ENCODE results near the gene LRRC61.
"Not testable (repeated sequence)": the region's sequence is repeated elsewhere in the genome, so short reads cannot be mapped to it uniquely, and the experiment has no call there.

The LRRC61 gene, protein sequence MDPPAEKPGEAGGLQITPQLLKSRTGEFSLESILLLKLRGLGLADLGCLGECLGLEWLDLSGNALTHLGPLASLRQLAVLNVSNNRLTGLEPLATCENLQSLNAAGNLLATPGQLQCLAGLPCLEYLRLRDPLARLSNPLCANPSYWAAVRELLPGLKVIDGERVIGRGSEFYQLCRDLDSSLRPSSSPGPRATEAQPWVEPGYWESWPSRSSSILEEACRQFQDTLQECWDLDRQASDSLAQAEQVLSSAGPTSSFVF

DNA sequence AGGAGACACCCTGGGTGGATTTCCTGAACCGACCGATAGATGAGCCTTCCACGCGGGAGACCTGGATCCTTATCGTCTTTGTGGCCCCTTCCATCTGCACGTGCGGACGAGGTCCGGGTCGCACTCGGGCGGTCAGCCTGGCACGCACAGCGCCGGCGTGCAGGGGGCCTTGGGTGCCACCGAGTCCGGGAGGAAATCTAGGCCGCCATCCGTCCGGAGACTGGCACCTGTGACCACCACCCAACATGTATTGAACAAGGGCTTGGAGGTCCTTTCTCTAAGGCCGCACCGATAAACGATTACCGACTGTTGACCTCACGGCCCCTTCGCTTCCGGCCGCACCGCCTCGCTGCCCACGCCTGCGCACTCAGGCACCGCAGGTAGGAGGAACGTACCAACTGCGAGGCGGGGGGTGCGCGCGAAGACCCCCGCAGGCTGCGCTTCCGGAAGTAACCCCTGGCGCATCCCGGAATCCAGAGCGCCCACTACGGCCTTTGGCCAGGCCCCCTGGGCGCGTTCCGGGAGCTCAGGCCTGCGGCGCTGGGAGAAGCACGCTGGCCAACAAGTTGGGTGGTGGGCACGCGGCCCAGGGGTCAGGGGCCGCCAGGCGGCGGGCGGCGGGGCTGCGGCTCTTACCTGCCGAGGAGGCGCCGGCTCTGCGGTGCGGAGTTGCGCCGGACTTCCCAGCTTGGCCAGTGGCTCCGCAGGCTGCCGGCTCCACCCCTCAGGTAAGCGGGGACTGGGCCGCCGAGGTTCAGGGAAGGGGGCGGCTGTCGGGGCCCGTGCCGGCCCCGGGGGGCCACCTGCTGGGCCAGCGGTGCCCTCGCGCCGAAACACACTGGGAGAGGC, at the start of gene LRRC61, which contains the start of gene ACTR3C:
Gene LRRC61 (plus strand): TSS at position 523 of the 849 bp plus-strand sequence. CDS start 13,507 bp downstream, outside the sequence.
Gene ACTR3C (minus strand): TSS at position 713 of the 849 bp plus-strand sequence. CDS start 28,249 bp downstream, outside the sequence.
- peak; percentile 31 for DNase-seq

DNA sequence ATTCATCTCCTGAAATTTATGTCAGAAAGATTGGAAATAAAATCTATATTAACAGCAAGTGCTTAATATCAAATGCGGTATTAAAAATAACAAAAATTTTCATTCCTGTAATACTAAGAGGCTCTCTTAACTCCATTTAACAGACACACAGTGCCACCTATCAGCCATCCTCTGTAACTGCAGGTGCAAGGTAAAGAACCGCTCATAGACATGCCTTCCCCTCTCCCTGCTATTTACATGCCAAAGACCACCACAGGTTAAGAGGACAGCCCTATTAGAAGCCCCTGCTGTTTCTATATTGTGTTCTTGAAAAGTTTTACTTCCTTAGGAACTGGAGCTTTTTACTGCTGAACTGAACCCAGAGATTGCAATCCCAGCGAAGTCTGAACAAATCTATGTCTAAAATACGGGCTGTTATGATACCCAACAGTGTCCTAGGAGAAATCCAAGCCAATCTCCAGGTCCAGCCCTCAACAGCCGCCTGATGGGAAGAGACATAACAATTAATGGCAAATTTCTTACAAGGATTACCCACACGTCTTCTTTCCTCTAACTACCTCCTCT, 46.9 kb upstream of the LRRC61 start:
- DNase-seq: peak; percentile 4

DNA sequence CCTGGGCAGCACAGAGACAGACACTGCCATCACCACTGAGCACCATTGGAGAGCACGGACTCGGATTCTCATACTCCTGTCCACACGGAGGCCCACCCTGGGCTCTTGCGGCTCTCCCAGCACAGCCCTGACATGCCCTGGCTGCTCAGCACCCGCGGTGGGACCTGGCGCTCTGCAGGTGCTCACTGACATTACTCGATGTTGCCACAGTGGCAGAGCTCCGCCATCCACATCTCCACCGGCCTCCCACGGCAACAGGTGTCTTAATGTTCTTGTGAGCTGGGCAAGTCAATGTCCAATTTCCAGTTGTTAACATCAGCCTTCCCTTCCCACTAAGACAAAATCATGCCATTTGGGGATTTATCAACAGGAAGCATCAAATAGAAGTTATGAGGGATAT, 44.8 kb upstream of the LRRC61 start:
- not testable (repeated sequence) for DNase-seq

DNA sequence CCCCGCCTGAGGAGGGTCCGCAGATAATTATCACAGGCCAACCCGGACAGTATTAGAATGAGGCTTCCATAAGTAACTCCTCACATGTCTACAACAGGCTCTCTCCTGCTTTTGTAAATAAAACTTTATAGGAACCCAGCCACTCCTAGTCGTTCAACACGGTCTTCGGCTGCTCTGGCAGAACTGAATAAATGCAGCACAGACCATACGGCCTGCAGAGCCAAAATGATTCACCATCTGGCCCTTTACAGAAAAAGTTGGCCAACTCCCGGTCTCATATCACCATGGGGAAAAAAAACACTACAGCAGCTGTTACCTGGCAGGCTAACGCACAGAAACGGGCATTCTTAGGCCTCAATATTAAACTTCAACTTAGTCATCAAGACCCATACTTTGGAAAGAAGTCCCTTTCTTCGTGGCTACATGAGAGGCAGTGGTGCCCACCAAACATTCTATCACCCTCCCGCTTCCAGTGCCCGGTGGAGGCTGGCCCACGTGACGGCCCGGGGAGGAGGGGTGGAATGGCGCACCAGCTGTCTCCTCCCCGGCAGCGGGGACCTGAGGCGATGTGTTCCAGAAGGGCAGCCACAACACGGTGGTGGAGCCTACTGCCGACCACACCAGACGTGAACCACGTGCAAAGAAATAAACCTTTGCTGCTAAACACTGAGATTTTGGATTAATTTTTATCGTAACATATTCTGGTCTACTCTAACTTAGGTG, 41.3 kb upstream of the LRRC61 start:
- not testable (repeated sequence) for DNase-seq

DNA sequence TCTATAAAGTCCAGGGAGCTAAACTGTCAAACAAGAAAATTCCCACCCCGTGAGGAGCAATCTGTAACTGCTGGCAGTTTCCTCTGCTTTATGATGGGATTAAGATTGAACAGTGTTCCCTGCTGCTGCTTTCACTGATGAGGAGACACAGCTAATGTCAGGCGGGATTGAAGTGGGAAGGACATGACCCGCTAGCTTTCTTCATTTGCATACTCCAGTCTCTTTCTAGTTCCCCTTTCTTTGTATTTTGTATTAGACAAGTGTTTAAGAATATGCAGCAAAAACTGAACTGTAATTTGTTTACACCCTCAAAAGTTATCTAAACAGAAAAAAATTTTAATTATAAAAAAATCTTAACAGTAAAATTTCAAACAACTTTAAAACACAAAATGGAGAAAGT, 40.0 kb upstream of the LRRC61 start:
- not testable (repeated sequence) for DNase-seq

DNA sequence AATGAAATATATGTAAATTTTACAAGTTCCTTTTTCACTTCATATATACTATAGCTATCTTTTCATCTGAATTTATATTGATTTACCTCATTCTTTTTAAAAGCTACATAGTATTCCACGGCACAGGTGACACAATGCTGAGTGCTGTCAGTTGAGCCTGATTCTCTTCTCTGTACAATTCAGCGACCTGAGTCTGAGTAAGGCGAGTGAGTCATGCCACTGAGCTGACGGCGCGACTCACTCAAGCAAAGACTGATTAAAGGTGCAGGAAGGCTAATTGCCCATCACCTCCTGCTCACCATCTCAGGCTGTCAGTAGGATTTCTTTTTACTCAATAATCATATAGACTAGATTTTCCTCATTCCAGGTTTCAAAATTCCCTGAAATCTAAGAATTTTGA, 39.5 kb upstream of the LRRC61 start:
- not testable (repeated sequence) for DNase-seq

DNA sequence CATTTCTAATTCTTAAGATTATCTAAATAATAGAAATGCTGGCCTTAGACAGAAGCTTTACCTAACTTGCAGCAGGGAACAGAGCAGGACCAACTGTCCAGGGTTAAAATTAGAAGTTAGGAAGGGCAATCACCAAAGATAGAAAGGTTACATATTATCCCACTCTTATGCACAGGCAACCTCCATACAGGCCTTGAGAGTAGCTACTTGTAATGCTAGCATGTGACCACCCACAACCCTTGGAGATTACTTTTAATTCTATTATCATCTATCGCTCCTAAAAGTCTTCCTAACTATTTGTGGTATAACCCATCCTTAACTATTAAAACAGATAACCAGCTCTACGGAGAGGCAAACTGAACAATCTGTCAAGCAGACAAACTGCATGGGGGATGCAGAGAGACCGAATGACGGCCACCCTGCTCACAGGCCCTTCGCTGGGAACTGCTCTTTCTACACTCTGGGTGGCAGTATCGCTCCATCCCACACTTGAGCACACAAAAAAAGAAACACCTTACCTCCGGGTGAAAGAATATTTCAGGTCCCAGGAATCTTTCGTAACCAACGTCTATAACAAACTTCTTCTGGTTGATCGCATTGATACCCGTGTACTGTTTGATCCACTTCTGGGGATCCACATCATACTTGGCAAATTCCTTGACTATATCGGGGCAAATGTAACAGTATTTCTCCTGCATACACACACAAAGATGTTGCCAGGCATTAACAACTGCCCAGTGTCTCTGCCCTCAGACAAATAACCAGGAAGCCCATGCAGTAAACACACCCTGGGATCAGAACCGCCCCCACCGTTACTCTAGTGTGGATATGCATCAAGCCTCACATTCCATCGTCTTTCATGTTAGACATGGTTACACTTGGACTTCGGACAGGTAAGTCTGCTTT, 37.1 kb upstream of the LRRC61 start:
- DNase-seq: not testable (repeated sequence)

DNA sequence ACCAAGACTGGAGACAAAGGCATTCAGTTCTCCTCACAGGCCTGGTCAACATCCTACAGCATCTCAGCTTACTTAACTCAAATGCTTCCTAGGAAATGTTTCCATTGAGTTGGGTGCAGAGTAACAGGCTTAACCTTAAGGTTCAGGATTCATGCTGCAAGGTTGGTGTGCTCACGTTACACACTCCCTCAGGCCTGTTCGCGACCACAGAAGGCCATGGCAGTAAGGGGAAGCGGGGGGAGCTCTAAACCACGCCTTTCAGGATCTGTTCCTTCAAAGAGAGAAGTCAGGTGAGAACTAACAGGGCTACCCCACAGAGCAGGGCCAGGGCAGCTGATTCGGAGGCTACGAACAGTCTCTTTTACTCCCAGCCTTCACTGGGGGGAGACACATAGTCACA, 35.3 kb upstream of the LRRC61 start:
- DNase-seq: not testable (repeated sequence)

DNA sequence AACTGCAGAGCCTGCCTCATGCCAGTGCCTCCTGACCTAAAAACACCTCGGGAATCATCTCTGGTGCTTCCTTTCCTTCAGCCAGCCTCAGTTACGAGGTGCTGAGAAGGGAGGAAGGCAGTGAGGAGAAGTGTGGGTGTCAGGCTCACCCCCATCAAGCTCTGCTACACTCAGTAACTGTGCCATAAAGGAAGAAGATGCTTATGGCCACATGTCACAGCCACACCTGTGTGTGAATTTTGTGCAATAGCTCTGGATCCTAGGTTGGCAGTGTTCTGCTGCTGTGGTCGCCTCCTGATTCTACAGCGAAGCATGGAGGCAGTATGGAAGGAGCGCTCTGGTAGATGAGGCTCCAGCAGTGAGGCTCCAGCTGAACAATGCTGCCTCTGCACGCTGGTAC, 34.3 kb upstream of the LRRC61 start:
- DNase-seq: not testable (repeated sequence)

DNA sequence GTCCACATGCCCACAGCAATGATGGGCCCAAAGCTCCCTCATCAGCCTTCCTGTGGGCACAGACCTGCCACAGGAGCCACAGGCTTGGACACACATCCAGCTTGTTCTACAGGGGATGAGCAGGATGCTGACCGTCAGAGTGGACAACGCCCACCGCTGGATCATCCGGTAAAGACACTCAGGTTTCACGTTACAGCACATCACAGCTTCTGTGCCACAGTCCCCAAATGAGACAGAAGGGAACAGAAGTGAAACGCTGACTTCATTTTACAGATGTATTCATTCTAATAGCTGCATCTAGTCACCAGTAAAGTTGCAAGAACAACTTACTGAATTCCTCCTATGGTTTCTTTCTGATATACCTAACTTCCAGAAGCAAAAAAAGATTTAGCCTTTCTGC, 32.8 kb upstream of the LRRC61 start:
- not testable (repeated sequence) for DNase-seq

DNA sequence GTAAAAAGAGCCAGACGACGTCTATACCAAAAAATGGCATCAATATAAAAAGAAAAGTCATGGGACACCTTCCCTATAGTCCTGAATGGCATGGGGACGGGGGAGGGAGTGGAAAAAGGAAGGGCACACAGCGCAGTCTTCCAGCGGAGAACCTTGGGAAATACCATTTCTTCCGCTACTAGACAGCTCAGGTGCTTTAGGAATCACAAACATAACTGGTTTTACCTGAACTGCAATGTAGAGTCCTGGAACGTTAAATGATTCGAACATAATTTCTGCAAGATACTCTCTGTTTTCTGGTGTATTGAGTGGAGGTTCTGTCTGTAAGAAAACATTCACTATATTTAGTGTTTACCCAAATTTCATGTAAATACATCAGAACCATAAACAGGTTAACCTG, 28.1 kb upstream of the LRRC61 start:
- not testable (repeated sequence) for DNase-seq

DNA sequence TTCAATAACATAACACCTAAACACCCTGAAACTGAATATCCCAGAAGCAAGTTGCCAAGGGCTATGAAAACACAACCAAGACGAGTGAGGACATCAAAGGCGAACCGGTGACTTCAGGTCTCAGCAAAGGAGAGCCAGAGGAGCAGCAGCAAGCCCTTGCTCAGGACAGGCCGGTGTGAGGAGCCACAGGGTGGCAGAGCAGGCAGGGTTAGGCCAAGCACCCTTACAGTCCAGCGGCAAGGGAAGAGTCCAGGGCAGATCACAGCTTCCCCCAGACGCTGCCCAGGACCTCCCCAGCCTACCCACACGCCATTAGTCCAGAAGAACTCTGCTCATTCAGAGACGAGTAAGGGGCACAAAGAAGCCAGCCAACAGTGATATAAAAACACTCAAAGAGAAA, 27.5 kb upstream of the LRRC61 start:
- not testable (repeated sequence) for DNase-seq

DNA sequence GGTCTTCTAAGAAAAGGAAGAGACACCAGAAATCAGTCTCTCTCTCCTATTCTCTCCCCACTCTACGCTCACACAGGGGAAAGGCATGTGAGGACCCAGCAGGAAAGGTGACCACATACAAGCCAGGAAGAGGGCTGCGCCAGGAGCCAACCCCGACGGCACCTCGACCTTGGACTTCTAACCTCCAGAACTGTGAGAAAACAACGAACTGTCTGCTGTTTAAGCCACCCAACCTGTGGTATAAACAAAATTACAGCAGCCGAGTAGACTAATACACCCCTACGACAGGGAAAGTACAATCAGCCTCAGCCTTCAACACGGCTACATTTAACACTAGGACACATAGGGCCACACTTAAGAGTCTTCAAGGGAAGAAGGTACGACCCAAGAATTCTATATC, 26.4 kb upstream of the LRRC61 start:
- not testable (repeated sequence) for DNase-seq

DNA sequence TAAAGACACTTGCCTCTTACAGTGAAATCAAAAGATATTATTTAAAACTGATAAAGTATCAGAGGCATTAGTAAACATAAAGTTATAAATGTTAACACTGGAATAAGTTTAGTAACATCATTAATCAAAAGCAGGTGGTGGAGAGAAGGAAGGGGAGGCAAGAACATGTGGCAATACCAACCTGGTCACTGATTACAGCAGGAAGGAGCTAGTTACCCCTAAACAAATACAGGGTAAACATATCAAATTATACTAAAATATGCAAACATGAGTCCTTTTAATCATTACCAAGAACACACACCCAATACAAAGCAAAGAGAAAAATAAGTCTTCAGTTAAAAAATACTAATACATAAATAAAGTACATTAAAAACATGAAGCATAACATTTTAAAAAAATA, 25.2 kb upstream of the LRRC61 start:
- DNase-seq: not testable (repeated sequence)

DNA sequence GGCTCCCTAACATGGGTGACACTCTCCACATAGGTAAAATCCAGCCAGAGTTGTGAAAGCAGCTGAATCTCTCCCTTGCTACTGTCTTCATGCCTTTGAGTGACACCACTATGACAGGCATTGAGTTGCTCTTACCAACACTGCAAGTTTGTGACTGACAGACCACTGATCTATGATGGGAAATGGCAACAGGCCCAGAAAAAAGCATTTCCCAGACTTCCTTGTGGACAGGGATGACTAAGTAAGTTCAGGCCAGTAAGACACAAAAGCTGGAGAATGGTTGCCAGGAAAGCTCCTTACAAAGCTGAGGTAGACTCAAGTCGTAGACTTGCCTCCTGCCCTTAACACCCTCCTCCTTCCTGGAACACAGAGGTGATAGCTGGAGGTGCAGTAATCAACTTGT, 20.2 kb upstream of the LRRC61 start:
- DNase-seq: not testable (repeated sequence)

DNA sequence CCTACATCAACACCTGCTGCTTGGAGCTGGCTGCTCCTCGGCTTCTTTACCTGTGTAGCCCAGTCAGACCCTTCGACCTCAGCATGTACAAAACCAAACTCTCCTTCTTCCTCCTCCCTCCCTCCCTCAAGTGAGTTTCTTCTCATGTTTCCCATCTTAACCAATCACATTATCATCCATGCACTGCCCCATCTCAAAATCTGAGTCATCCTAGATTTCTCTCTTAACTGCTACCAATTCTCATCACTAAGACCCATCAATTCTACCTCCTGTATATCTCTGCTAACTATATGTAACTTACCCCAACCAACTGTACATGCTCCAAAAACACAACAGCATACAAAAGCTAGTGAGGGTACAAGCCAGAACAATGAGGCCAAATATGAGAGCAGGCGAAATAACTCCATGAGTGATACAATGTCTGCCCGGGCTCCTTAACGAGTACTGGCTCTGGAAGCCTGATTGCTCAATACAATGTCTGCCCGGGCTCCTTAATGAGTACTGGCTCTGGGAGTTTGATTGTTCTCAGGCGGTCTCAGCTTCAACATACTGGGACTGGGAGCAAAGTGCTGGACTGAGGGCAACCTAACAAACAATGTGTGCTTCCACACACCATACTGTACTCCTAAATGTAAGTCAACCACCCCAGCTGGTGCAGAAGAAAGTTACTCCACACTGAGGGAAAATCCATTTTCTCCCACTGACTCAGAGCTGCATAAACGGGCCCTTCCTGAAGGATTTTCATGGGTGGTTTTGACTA, 18.5 kb upstream of the LRRC61 start:
- DNase-seq: not testable (repeated sequence)

DNA sequence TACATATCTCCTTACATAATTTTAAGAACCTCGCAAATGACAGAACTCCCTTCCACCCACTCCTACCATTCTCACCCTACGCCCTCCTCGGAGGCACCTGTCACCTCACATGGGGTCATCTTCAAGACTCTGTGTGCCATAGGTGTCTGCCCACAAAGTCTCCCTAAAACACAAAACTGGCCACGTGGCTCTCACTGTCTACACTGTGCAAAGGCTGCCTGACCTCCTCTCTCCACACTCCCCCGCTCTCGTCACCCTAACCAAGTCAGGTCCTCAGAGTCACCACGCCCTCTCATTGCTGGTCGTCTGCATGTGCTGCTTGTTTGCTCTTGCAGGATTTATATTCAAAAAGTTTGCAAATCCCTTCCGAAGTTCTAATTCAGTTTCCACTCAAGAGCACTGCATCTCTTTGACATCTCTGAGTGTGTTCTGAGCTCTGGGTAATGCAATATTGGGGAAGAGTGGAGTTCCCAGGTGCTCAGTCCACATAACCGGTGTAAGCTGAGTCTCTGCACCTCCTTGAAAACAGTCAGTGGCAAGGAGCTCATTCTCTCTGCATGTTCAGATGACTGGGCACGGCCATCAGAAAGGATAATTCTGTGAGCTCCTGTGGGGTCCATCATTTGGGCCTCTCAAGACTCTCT, 17.8 kb upstream of the LRRC61 start:
- not testable (repeated sequence) for DNase-seq

DNA sequence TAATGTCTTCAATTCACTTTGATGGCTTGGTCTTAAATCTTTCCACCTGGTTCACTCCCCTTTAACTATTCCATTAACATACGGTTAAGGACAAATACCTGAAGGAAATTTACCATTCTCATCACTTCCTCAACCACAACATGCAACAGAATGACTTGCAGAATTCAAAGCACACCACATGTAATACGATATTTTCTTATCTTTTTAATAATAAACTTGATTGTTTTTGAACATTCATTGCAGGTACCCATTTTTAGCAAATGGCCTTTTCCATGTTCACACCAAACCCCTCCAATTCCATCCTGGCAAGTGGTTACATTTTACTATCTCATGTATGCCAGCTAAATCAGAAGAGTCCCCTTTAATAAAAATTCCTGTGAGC, 17.3 kb upstream of the LRRC61 start:
- not testable (repeated sequence) for DNase-seq

DNA sequence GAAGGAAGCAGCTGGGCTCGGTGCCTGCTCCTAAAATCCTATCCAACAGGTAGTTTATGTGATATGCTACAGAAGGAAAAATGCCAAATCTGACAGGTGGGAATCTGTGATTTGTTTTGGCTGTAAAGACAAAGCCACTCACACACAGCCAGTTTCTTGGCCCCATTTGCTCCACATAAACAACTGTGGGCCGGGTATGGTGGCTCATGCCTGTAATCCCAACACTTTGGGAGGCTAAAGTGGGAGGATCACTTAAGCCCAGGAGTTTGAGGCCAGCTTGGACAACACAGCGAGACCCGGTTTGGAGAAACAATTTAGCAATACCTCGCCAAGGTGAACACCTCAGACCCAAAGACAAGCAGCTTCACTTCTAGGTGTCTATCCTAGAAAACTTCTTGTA, 16.8 kb upstream of the LRRC61 start:
- not testable (repeated sequence) for DNase-seq

DNA sequence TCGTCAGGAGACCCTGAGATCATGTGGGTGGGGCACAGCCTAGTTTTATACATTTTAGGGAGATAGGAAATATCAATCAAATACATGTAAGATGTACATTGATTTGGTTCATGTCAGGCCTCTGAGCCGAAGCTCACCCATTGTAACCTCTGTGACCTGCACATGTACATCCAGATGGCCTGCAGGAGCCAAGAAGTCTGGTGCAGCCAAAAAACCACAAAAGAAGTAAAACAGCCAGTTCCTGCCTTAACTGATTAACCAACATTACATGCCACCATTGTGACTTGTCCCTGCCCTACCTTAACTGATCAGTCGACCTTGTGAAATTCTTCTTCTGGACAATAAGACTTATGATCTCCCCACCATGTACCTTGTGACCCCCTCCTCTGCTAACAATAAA, 16.0 kb upstream of the LRRC61 start:
- DNase-seq: no peak

DNA sequence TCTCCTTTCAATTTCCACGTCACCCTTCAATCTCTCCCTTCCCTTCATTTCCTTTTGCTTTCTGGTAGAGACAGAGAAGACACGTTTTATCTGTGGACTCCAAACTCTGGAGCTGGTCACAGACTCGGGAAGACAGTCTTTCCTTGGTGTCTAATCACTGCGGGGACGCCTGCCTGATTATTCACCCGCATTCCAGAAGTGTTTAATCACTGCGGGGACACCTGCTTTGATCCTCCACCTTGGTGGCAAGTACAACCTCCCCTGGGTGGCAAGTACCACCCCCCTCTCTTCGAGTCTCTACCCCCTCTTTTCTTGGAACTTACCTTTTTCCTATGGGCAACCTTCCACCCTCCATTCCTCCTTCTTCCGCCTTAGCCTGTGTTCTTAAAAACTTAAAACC, 15.3 kb upstream of the LRRC61 start:
- no peak for DNase-seq
